HepG2 (cell line): ENCODE data around the gene POU3F1. TPM values are rescaled to one million over a fixed set of nuclear protein-coding genes. Genes with fewer than 3 reads are reported as not detected.

Experiments used
- CEBPB ChIP-seq: IDR thresholded peaks from 2 replicates; pipeline ENCODE4 v1.6.1; 2011; ENCODE audit warnings: low read depth, low read length, improper control_type of control experiment, borderline replicate concordance
- EHMT2 ChIP-seq: fragments of 200-600 bp; sonication (generic); IDR thresholded peaks from 2 replicates; pipeline ENCODE4 v1.7.0; 2017; ENCODE audit warnings: antibody characterized with exemption, low read depth, low read length, borderline replicate concordance
- ERF ChIP-seq: IDR thresholded peaks from 2 replicates; pipeline ENCODE4 v1.6.1; 2018; ENCODE audit warnings: missing biosample characterization, missing genetic modification reagents
- GATA4 ChIP-seq: sonication (generic); IDR thresholded peaks from 2 replicates; pipeline ENCODE4 v1.6.1; 2016; ENCODE audit warnings: antibody characterized with exemption, low read depth, borderline replicate concordance
- GLI4 ChIP-seq: sonication (generic); formaldehyde crosslinking; IDR thresholded peaks from 2 replicates; pipeline ENCODE4 v1.5.1; 2020; ENCODE audit warnings: missing genetic modification reagents, mild to moderate bottlenecking, moderate library complexity, borderline replicate concordance
- HMGA1 ChIP-seq: sonication (generic); formaldehyde crosslinking; conservative IDR thresholded peaks from 2 replicates; pipeline ENCODE4 v1.4.0; 2020; ENCODE audit warnings: missing genetic modification reagents
- KLF16 ChIP-seq, 2 experiments: sonication (generic) in 1 of 2; formaldehyde crosslinking in 1 of 2; IDR thresholded peaks; 2 replicates each; pipeline versions ENCODE4 v1.6.1 to v1.8.0; 2016 to 2023; ENCODE audit warnings: missing genetic modification reagents in 2 of 2, missing compliant biosample characterization in 1 of 2
- MBNL3 ChIP-seq: fragments of 250-450 bp; sonication (Bioruptor Pico); conservative IDR thresholded peaks from 2 replicates; pipeline ENCODE4 v1.8.0; 2022; ENCODE audit warnings: mild to moderate bottlenecking, inconsistent platforms
- MLLT10 ChIP-seq: sonication (generic); formaldehyde crosslinking; IDR thresholded peaks from 2 replicates; pipeline ENCODE4 v1.4.0; 2020; ENCODE audit warnings: missing genetic modification reagents
- MXD3 ChIP-seq: IDR thresholded peaks from 2 replicates; pipeline ENCODE4 v1.6.1; 2016; ENCODE audit warnings: mild to moderate bottlenecking, missing biosample characterization, missing genetic modification reagents
- SNRNP70 ChIP-seq: fragments of 200-400 bp; formaldehyde crosslinking; IDR thresholded peaks from 2 replicates; pipeline ENCODE4 v1.6.1; 2017; ENCODE audit warnings: mild to moderate bottlenecking, low read depth, low read length, moderate library complexity
- SP4 ChIP-seq: sonication (generic); formaldehyde crosslinking; IDR thresholded peaks from 2 replicates; pipeline ENCODE4 v1.8.1; 2023; ENCODE audit warnings: mild to moderate bottlenecking, missing genetic modification reagents
- SSRP1 ChIP-seq: IDR thresholded peaks from 2 replicates; pipeline ENCODE4 v1.6.1; 2016; ENCODE audit warnings: control low read depth
- ZNF143 ChIP-seq: sonication (generic); formaldehyde crosslinking; IDR thresholded peaks from 2 replicates; pipeline ENCODE4 v1.4.0; 2020; ENCODE audit warnings: missing genetic modification reagents
- ZNF292 ChIP-seq: sonication (generic); formaldehyde crosslinking; IDR thresholded peaks from 2 replicates; pipeline ENCODE4 v1.8.1; 2022; ENCODE audit warnings: mild to moderate bottlenecking, low read depth, missing genetic modification reagents, borderline replicate concordance
- ZNF615 ChIP-seq: sonication (generic); formaldehyde crosslinking; IDR thresholded peaks from 2 replicates; pipeline ENCODE4 v1.5.0; 2020; ENCODE audit warnings: mild to moderate bottlenecking, missing genetic modification reagents, borderline replicate concordance
- ZNF619 ChIP-seq: sonication (generic); formaldehyde crosslinking; IDR thresholded peaks from 2 replicates; pipeline ENCODE4 v1.4.0; 2020; ENCODE audit warnings: mild to moderate bottlenecking, missing genetic modification reagents
- ZNF746 ChIP-seq: sonication (generic); formaldehyde crosslinking; IDR thresholded peaks from 2 replicates; pipeline ENCODE4 v1.8.0; 2022; ENCODE audit warnings: mild to moderate bottlenecking, missing genetic modification reagents
- ZSCAN20 ChIP-seq: sonication (generic); formaldehyde crosslinking; IDR thresholded peaks from 2 replicates; pipeline ENCODE4 v1.4.0; 2020; ENCODE audit warnings: missing genetic modification reagents, mild to moderate bottlenecking, borderline replicate concordance
- ZSCAN31 ChIP-seq: sonication (generic); formaldehyde crosslinking; IDR thresholded peaks from 2 replicates; pipeline ENCODE4 v1.5.0; 2020; ENCODE audit warnings: low read depth, mild to moderate bottlenecking, missing genetic modification reagents
- polyA plus RNA-seq, 8 experiments: library from polyadenylated mRNA; depleted of rRNA in 3 of 8; stranded (reverse) in 7 of 8; unstranded in 1 of 8; fragments of >200 nt; fragmentation: Illumina TruSeq in 4 of 8; extraction: Trizol in 4 of 8; gene quantifications; 2 replicates each; pipeline versions ENCODE4 v1.2.1 to v1.2.3, GENCODE V29; 2011 to 2016; ENCODE audit warnings: low read depth in 4 of 8, missing spikeins in 1 of 8, mixed read lengths in 1 of 8; ENCODE audit not compliant: insufficient read depth in 1 of 8
- total RNA-seq, 5 experiments: library from RNA; depleted of rRNA; stranded (reverse); fragments of >200 nt; fragmentation: Illumina TruSeq; extraction: Trizol; gene quantifications; 2 replicates each; pipeline ENCODE4 v1.2.3, GENCODE V29; 2016; ENCODE audit warnings: low read depth in 1 of 5
- TF ChIP-seq, protein P1 (sequence below): sonication (generic); formaldehyde crosslinking; IDR thresholded peaks from 2 replicates; pipeline ENCODE4 v1.4.0; 2020; ENCODE audit warnings: missing genetic modification reagents
- TF ChIP-seq, protein P2 (sequence below): conservative IDR thresholded peaks from 2 replicates; pipeline ENCODE4 v1.6.1; 2018; ENCODE audit warnings: missing genetic modification reagents
- TF ChIP-seq, protein P3 (sequence below): sonication (generic); formaldehyde crosslinking; IDR thresholded peaks from 2 replicates; pipeline ENCODE4 v1.4.0; 2020; ENCODE audit warnings: missing genetic modification reagents, borderline replicate concordance
- TF ChIP-seq, protein P4 (sequence below): sonication (generic); formaldehyde crosslinking; conservative IDR thresholded peaks from 2 replicates; pipeline ENCODE4 v1.8.0; 2022; ENCODE audit warnings: mild to moderate bottlenecking, moderate library complexity, missing genetic modification reagents

The POU3F1 gene
- total and polyA plus RNA-seq, 2 of the 13 experiments (the other 11 are each of a cell fraction or from before 2014, with no cell fraction given): not detected

DNA sequence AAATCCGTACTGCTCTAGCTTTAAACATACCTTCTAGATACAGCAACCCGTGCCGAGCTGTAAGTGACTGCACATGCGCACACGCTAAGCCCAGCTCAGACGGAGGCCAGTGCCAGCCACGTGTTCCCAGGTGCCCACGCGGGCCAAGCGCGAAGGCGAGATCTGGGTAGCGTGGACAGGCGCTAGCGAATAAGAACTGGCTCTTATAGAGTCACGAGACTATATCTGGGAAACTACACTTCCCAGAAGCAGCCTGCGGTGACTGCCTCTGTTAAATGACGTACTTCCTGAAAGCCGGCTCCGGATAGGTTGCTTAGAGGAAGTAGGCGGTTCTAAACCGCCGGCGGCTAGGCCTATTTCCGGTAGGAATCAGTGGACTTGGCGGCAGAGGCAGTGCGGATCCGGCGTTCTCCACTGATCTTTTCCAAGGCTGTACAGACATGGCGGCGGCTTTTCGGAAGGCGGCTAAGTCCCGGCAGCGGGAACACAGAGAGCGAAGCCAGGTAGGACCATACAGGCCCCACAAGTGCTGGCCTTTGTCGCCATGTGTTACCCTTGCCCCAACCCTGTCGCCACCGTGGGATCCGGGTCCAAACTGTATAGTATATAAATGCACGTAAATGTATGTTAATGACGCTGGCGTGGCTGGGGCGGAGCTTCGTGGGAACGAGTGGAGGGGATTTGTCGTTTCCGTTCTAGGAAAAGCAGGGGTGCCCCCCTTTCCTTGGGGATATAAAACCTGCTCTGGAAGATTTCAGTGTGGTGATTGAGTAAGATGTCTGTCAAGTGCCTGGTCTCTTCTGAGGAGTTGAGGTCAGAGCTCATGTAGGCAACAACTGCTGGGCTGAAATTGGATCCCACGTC is 34.0 kb downstream of the POU3F1 start, which contains the start of gene UTP11 (continued):
- TF ChIP-seq, protein P1, sequence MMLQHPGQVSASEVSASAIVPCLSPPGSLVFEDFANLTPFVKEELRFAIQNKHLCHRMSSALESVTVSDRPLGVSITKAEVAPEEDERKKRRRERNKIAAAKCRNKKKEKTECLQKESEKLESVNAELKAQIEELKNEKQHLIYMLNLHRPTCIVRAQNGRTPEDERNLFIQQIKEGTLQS (CRISPR knock-in tag): peak; percentile 45; the same call in 1 of the 2 replicates
- TF ChIP-seq ZNF746 (CRISPR knock-in tag) (peak; percentile 79), HMGA1 (CRISPR knock-in tag) (no peak), ZNF143 (CRISPR knock-in tag) (peak; percentile 97), ZNF292 (CRISPR knock-in tag) (peak; percentile 16; the same call in 1 of the 2 replicates), ZNF615 (CRISPR knock-in tag) (no peak), MXD3 (peak; percentile 98), SSRP1 (CRISPR knock-in tag) (no peak), SP4 (peak; percentile 75), ERF (peak; percentile 97), GATA4 (no peak), KLF16 (CRISPR knock-in tag; IDR thresholded peaks at IDR 0.05) (peak; percentile 93 to 97; a peak in 3 of 4 replicates), CEBPB (no peak), MLLT10 (no peak), ZSCAN20 (no peak), ZNF619 (CRISPR knock-in tag) (0 out of 2 replicates have a peak, but pooled peaks have one; percentile 93), ZSCAN31 (CRISPR knock-in tag) (peak; percentile 95), SNRNP70 (no peak), GLI4 (CRISPR knock-in tag) (peak; percentile 43; the same call in 1 of the 2 replicates), EHMT2 (no peak), MBNL3 (CRISPR knock-in tag) (no peak)
- TF ChIP-seq, protein P2, sequence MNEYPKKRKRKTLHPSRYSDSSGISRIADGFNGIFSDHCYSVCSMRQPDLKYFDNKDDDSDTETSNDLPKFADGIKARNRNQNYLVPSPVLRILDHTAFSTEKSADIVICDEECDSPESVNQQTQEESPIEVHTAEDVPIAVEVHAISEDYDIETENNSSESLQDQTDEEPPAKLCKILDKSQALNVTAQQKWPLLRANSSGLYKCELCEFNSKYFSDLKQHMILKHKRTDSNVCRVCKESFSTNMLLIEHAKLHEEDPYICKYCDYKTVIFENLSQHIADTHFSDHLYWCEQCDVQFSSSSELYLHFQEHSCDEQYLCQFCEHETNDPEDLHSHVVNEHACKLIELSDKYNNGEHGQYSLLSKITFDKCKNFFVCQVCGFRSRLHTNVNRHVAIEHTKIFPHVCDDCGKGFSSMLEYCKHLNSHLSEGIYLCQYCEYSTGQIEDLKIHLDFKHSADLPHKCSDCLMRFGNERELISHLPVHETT (CRISPR knock-in tag): peak; percentile 73
- TF ChIP-seq, protein P3, sequence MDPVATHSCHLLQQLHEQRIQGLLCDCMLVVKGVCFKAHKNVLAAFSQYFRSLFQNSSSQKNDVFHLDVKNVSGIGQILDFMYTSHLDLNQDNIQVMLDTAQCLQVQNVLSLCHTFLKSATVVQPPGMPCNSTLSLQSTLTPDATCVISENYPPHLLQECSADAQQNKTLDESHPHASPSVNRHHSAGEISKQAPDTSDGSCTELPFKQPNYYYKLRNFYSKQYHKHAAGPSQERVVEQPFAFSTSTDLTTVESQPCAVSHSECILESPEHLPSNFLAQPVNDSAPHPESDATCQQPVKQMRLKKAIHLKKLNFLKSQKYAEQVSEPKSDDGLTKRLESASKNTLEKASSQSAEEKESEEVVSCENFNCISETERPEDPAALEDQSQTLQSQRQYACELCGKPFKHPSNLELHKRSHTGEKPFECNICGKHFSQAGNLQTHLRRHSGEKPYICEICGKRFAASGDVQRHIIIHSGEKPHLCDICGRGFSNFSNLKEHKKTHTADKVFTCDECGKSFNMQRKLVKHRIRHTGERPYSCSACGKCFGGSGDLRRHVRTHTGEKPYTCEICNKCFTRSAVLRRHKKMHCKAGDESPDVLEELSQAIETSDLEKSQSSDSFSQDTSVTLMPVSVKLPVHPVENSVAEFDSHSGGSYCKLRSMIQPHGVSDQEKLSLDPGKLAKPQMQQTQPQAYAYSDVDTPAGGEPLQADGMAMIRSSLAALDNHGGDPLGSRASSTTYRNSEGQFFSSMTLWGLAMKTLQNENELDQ: peak; percentile 94; the same call in 1 of the 2 replicates
- TF ChIP-seq, protein P4, sequence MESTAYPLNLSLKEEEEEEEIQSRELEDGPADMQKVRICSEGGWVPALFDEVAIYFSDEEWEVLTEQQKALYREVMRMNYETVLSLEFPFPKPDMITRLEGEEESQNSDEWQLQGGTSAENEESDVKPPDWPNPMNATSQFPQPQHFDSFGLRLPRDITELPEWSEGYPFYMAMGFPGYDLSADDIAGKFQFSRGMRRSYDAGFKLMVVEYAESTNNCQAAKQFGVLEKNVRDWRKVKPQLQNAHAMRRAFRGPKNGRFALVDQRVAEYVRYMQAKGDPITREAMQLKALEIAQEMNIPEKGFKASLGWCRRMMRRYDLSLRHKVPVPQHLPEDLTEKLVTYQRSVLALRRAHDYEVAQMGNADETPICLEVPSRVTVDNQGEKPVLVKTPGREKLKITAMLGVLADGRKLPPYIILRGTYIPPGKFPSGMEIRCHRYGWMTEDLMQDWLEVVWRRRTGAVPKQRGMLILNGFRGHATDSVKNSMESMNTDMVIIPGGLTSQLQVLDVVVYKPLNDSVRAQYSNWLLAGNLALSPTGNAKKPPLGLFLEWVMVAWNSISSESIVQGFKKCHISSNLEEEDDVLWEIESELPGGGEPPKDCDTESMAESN (CRISPR knock-in tag): peak; percentile 91
